GM18858 (cell line): ENCODE results near the gene MOXD1.
"Not testable (repeated sequence)": the region's sequence is repeated elsewhere in the genome, so short reads cannot be mapped to it uniquely, and the experiment has no call there.

Experiments
- ATAC-seq: cut with Tn5 transposase; IDR thresholded peaks from one replicate; pipeline ENCODE4 v1.9.1; 2021; ENCODE audit not compliant: unreplicated experiment

MOXD1 gene

DNA sequence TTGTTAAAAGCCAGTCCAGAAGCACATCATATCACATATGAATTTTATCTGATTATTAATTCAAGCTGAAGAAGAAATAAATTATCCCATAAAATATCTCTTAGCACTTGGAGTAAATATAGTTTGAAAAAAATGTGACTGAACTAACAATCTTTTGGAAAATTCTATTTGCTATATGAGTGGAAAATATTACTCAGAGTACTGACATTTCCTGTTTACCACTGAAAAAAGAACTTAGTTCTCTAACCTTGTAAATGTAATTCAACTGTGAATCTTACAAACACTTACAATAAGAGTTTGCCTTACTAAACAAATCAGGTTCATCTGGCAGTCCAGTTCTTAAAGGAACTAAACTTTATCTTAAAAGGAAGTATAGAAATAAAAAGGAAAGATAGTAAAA, 44.2 kb downstream of the MOXD1 start:
- no peak for ATAC-seq

DNA sequence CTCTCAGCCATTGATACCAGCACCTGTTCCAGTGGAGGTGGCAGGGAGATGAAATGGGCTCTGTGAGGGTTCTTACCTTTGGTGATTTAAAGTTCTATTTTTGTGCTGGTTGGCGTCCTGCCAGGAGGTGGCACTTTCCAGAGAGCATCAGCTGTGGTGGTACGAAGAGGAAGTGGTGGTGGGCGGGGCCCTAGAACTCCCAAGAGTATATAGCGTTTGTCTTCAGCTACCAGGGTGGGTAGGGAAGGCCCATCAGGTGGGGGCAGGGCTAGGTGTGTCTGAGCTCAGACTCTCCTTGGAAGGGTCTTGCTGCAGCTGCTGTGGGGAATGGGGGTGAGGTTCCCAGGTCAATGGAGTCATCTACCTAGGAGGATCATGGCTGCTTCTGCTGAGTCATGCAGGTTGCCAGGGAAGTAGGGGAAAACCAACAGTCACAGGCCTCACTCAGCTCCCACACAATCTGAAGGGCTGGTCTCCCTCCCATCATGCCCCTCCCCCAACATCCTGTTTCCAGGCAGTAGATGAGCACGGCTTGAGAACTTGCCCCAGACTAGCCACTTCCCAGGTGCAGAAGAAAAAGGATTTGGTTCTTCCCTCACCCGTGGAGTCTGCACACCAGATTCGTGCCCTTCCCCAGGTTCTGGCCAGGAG, 46.6 kb downstream of the MOXD1 start:
- peak; percentile 39 for ATAC-seq

DNA sequence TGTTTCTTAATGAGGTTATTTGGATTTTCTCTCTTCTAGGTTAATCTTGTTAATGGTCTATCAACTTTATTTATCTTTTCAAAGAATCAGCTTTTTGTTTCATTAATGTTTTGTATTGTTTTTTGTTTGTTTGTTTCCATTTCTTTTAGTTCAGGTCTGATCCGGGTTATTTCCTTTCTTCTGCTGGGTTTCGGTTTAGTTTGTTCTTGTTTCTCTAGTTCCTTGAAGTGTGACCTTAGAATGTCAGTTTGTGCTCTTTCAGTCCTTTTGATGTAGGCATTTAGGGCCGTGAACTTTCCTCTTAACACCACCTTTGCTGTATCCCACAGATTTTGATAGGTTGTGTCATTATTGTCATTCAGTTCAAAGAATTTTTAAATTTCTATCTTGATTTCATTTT, 49.3 kb downstream of the MOXD1 start:
- not testable (repeated sequence) for ATAC-seq

DNA sequence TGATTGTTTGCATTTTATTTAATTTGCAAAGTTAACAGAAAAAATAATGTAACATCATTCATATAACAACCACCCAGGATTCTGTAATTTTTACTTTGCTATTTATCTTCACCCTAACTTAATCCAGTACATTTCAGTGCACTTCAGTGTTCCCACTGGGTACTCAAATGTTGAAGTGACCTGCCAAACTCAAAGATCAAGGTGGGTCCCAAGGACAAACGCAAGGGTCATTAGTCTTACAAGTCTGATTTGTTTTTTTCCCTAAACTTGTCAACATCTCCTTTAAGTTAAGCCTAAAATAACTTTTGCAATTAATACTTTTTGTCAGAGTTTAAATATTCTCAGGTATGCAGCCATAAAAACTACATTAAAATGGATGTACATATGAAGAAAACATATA, 53.0 kb downstream of the MOXD1 start:
- no peak for ATAC-seq

DNA sequence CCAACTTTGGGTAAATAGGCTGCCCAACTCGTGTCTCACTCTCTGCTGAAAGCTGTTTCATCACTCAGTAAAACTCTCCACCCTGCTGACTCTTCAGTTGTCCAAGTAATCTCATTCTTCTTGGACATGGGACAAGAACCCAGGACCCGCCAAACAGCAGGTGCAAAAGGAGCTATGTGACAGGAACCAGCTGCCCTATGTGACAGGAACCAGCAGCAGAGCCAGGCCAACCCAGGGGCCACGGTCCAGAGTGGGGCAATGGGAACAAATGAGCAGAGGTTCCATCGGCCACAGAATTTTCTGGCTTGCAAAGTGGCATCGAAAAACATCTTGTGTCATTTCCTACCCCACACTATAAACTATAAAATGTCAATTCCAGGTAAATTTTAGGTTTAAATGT, 56.5 kb downstream of the MOXD1 start:
- ATAC-seq: no peak

DNA sequence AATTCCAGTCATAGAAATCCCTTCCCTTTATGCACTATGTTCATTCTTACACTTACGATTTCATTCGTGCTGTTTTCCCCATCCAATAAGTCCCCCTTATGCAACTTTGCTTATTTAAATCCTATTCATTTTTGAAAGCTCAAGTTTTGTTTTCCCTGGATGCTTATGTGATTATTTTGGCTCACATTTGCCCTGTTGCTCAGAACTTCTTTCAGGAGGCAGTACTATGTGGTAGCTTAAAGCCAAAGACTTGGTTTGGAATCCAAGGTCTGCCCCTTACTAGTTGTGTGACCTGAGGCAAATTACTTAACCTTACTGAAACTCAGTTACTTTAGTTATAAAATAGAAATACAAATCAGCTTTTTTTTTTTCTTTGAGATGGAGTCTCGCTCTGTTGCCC, 59.6 kb downstream of the MOXD1 start:
- ATAC-seq: no peak

DNA sequence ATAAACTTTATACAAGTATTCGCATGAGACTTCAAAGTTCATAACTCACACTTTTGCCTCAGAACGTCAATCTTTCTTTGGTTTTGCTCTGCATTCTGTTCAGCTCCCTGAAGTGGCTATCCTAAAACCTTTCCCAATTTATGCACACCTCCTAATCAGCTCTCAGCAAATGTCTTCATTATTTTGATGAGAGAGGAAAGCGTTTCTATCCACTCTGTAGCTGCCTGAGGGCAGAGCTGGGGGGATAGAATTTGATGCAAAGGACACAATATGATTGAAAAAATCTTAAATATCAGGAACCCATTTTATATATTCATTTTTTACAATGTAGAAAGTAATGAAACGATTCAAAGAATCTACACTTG, 66.8 kb downstream of the MOXD1 start:
- ATAC-seq: no peak

DNA sequence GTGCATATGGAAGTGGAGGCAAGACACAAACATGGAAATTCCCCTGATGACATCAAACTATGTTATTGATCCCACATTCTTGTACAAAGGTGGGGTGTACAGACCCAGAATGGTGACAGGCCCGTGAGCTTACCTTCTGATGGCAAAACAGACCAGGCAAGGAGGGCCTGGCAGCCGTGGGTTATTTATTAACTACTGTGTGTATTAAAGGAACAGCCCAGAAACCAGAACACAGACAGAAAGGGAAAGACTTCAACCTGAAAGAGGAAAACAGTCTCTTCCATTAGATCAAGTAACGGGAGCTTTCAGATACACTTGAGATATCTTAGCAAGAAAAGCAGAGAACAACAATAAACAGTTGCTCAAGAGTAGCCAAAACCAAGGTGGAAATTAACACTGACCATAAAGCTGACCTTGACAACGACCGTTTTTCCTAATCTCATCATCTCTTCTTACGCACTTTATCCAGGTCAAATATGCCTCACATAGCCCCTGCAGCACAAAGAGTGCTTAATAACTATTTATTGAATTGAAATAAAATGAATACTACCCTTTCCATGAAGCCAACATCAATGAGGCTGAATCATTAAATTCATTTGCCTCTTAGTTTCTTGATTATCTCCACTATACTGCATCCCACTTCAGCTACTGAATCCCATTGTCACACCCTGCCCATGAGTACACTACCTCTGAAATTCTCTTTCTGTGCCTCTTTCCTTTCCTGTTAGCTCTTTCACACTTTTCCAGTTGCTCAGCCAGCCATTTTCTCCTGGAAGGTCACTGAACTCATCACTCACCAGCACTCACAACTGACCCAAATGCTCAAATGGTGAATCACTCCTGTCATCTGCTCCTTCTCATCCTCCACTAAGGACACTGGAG, 67.4 kb downstream of the MOXD1 start:
- no peak for ATAC-seq

DNA sequence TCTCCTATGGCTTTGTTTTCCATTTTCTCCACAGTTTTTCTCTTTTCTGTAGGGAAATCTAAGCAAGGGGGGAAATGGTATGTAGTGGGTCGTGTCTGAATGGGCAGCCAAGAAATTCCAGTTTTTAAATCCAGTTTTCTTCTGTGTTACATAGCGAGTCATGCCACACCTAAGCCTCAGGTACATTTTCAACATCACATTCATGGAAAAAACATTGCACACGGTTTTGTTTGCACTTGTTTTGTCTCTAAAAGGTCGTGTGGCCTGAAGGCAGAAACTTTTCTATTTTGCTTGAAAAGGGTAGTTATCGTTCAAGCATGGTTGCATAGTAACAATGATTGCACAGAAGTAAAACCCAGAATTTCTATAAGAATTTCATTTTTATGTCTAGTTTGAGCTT, 70.5 kb downstream of the MOXD1 start:
- ATAC-seq: no peak

DNA sequence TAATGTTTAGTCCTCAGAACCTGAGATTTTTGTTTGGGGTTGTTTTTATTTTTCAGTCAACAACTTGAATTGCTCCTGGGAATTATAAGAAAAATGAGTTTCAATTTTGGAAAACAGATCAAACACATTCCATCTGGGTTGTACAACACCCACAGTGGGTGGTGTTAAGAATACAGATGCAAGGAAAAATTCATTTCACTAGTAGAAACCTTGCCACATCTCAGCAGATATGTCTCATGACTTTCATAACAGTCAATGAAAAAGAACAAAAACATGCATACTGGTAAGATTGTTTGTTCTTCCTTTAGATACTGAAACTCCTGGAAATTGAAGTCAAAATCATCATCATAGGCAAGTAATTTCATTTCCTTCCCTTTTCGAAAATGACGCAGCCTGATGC, 78.9 kb downstream of the MOXD1 start:
- ATAC-seq: no peak

DNA sequence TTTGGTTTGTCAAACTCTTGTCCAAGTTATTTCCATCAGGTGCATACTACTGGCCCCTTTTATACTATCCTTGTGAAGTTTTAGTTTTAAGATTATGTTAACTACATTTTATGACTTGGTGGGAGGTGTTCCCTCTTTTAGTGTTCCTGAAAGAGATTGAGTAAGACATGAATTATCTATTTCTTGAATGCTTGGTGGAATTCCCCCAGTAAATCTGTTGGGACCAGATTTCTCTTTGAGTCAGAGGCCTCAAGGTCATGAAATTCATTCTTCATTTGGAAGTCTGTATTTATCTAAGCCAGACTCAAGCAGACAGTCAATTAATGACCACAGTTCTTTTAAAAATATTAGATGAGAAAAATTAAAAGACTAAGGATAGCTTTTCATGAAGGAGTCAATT, 81.3 kb downstream of the MOXD1 start:
- ATAC-seq: no peak

DNA sequence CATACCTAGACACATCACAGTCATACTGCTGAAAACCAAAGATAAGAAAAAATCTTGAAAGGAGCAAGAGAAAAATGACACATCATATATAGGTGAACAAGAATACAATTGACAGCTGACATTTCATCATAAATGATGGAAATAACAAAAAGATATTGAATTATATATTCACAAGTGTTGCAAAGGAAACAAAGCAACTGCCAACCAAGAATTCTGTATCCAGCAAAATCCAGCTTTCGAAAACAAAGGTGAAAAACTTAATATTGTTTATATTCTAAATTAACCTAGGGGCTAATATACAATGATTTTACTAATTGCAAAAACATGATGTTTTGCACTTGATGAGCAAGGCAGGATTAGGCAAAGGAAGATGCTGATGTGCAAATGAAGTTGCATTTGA, 84.3 kb downstream of the MOXD1 start:
- ATAC-seq: no peak

DNA sequence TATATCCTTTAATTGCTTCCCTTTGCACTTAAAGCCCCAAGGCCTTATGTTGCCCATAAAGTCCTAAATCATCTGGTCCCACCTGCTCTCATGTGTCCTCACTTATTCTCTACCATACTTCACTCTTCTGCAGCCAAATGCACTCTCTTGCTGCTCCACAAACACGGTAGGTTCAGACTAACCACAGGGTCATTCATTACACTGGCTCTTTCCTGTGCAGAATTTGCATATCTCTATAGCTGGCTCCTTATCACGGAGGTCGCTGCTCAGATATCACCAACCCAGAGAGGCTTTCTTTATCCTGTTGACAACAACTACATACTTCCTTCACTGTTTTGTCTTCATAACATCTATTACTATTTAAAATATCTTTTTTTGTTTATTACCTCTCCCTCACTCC, 86.8 kb downstream of the MOXD1 start:
- peak; percentile 44 for ATAC-seq

DNA sequence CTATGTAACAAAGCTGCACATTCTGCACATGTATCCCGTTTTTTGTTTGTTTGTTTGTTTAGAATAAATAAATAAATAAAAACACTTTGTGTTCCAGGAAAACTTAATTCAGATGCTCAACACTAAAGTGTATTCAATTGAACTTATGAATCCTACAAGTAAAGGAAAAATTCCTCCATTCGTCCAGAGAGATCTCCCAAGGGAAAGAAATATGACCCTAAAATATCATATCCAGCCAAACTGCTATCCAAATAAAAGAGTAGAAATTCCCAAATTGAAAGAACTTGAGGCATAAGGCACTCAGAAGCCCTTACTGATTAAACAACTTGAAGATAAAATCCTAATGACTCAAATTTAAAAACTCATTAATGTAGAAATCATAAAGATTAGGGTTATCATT, 90.4 kb downstream of the MOXD1 start:
- ATAC-seq: no peak

DNA sequence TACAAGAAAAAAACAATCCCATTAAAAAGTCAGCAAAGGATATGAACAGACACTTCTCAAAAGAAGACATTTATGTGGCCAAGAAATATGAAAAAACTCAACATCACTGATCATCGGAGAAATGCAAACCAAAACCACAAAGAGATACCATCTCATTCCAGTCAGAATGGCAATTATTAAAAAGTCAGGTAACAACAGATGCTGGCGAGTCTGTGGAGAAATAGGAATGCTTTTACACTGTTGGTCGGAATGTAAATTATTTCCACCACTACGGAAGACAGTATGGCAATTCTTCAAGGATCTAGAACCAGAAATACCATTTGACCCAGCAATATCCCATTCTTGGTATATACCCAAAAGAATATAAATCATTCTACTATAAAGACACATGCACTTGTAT, 91.1 kb downstream of the MOXD1 start:
- ATAC-seq: not testable (repeated sequence)

DNA sequence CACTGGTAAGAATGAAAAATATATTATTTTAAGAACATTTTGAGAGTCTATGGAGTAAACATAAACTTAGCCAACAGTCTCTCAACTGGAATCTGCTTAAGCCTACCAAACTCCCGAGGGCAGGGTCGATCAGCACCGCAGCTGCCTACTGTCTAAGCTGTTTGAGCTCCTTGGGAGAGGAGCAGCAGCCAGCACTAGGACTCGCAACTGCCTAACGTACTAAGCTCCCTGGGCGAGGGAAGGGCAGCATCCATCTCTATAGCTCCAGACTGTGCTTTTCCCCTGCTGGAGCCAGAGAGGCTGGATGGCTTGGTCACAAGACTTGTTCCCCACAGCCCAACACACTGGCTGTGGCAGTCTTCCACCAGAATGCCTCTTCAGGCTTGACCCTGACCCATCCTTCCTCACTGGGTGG, 96.4 kb downstream of the MOXD1 start:
- ATAC-seq: no peak

DNA sequence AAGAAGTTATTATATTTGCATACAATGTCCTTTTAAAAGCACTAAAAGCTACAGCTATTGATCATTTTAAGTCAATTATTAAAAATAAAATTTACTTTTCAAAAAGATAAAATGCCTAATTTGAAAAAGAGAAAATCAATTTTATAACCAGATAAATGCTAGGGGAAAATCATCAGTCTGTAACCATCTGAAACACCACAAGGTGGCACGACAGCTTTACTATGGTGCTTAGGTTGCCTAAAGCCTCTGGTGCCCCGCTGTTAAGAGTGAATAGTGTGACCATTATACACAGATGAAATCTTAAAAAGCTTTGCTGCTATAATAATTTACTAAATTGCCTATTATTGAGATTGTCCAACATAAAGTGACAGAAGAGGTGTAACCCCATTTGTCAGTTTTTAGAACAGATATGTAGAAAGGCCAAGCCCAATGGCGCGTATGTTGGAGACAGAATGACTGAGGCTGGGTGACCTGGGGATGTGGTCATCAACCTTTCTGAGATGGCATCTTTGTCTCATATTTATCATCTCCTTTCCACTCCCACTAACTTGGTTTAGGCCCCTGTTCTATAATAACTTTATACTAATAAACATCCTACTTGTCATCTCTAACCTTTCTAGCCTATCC, 100.8 kb downstream of the MOXD1 start:
- ATAC-seq: peak; percentile 77

DNA sequence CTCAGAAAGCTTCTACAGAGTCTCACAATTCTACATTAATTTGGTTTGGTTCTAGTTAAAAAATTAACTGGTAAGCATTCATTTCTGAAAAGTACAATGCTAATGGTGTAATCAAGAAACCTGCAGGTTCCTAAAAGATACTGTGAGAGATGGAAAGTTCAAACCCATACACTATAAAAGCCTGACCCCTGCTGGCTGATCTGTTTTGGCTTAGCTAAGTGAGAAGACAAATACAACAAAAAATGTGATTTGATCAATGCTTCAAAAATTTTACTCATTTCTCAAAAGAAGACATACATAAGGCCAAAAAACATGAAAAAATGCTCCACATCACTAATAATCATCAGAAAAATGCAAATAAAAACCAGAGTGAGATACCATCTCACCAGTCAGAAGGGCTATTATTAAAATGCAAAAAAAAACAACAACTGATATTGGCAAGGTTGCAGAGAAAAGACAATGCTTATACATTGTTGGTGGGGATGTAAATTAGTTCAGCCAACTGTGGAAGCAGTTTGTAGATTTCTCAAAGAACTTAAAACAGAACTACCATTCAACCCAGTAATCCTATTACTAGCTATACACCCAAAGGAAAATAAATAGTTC, 102.8 kb downstream of the MOXD1 start:
- no peak for ATAC-seq

DNA sequence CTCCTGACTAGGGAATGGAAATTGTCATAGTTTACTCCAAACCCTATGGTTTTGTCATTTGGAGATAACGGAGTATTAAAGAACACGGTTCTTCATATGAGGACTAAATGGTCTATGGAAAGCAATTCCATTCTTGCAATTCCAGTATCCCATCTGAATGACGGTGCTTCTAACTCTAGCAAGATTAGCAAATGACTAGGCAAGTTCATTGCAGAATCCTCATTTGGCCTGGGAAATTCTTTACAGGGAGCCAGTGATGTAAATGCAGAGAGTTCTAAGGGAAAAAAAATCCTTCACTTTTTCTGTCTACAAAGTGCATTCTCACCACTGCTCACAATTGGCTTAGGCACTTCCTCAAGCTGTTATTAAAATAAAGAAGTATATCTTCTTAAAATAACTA, 111.5 kb downstream of the MOXD1 start:
- no peak for ATAC-seq

DNA sequence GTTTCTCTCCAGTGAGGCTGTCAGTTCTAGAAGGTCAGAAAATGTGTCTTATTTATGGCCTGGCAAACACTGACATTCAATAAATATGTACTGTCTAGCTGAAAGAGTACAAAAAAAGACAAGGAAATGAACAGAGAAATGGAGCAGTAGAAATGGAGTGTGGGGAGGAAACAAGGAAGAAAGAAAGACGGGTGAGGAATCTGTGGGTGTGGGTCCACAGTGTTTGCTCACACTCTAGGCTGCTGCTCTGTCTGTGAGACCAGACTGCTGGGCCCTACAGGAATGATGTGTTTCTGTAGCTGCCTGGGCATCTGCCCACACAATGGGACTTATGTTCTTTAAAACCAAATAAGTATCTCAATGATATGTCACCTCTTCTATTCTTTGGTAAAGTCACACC, 114.2 kb downstream of the MOXD1 start:
- ATAC-seq: no peak

DNA sequence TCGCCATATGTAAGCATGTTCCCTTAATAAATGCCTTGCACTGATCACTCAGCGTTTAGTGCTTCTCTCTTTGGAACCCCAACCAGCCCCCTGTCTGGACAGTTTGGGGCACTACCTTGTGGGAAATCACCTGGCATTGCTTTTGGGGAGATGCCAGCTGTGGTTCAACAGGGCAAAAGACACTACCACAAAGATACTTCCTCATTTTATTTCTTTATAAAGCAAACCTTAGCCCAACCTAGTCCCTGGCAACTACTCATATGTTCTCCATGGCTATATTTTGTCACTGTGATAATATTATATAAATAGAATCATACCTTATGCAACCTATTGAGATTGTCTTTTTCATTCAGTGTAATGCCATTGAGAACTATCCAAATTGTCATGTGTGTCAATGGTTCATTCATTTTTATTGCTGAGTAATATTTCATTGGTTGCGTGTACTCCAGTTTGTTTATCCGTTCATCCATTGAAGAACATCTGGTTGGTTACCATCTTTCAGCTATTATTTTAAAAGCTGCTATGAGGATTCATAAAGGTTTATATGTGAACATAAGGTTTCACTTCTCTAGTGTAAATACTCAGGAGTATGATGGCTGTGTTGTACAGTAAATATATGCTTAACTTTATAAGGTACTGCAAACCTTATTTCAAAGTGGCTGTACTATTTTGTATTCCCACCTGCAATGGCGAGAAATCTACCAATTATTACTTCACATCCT, 114.8 kb downstream of the MOXD1 start:
- peak; percentile 51 for ATAC-seq
